ENCODE data around the gene MRFAP1L1. TPM values are rescaled to one million over a fixed set of nuclear protein-coding genes. Genes with fewer than 3 reads are reported as not detected.
"Not testable (repeated sequence)": the region's sequence is repeated elsewhere in the genome, so short reads cannot be mapped to it uniquely, and the experiment has no call there.

MRFAP1L1 gene
- total and polyA plus RNA-seq, 2 donors: 56.0 to 73.1 TPM

- 86% methylated on average over 15 of the region's 15 CpGs for WGBS
Observed at GRCh38 chr4:6728320-6729029, 18.8 kb upstream of the MRFAP1L1 start.

GRCh38 chr4:6727943-6728250 lies 18.2 kb upstream of the MRFAP1L1 start:
- no peak overlapping the region for H3K27ac ChIP-seq (ENCODE audit: low read depth)
- DNase-seq (ENCODE audit: extremely low spot score): no peak
- H3K36me3 ChIP-seq (ENCODE audit: insufficient read depth): no peaks in the 10 kb centered on the region
- no peaks in the 10 kb centered on the region for H3K4me1 ChIP-seq (ENCODE audit: insufficient read depth)
- 79% methylated on average over 3 of the region's 3 CpGs for WGBS
- no peak overlapping the region for H3K4me3 ChIP-seq (ENCODE audit: low read depth, low read length)

More at GRCh38 chr4:6728320-6729029, 18.8 kb upstream of the MRFAP1L1 start:
- H3K4me1 ChIP-seq (ENCODE audit: insufficient read depth): no peaks in the 10 kb centered on the region
- no peaks in the 10 kb centered on the region for H3K36me3 ChIP-seq (ENCODE audit: insufficient read depth)
- no peak for DNase-seq (ENCODE audit: extremely low spot score)
- H3K4me3 ChIP-seq (ENCODE audit: low read depth, low read length): no peak overlapping the region
- no peak overlapping the region for H3K27ac ChIP-seq (ENCODE audit: low read depth)

- no peak overlapping the region for H3K27ac ChIP-seq (ENCODE audit: low read depth)
- no peaks in the 10 kb centered on the region for H3K36me3 ChIP-seq (ENCODE audit: insufficient read depth)
- DNase-seq (ENCODE audit: extremely low spot score): no peak
- no peak overlapping the region for H3K4me3 ChIP-seq (ENCODE audit: low read depth, low read length)
- 76% methylated on average over 31 of the region's 31 CpGs for WGBS
- H3K4me1 ChIP-seq (ENCODE audit: insufficient read depth): no peaks in the 10 kb centered on the region
Observed at GRCh38 chr4:6727081-6727942, 17.6 kb upstream of the MRFAP1L1 start.

GRCh38 chr4:6725427-6725961 lies 15.8 kb upstream of the MRFAP1L1 start:
- H3K36me3 ChIP-seq (ENCODE audit: insufficient read depth); H3K27ac ChIP-seq (ENCODE audit: low read depth); DNase-seq (ENCODE audit: extremely low spot score); H3K4me3 ChIP-seq (ENCODE audit: low read depth, low read length); H3K4me1 ChIP-seq (ENCODE audit: insufficient read depth): not testable (repeated sequence)
- WGBS: 93% methylated on average over 16 of the region's 16 CpGs

- H3K27ac ChIP-seq (ENCODE audit: low read depth): no peak overlapping the region
- H3K4me1 ChIP-seq (ENCODE audit: insufficient read depth): no peaks in the 10 kb centered on the region
- 84% methylated on average over 21 of the region's 21 CpGs for WGBS
- no peaks in the 10 kb centered on the region for H3K36me3 ChIP-seq (ENCODE audit: insufficient read depth)
- no peak overlapping the region for H3K4me3 ChIP-seq (ENCODE audit: low read depth, low read length)
- no peak for DNase-seq (ENCODE audit: extremely low spot score)
Observed at GRCh38 chr4:6724421-6725111, 14.9 kb upstream of the MRFAP1L1 start.

GRCh38 chr4:6723851-6724250 lies 14.2 kb upstream of the MRFAP1L1 start:
- H3K27ac ChIP-seq (ENCODE audit: low read depth): no peak overlapping the region
- DNase-seq (ENCODE audit: extremely low spot score): no peak
- no peak overlapping the region for H3K4me3 ChIP-seq (ENCODE audit: low read depth, low read length)
- no peaks in the 10 kb centered on the region for H3K4me1 ChIP-seq (ENCODE audit: insufficient read depth)
- H3K36me3 ChIP-seq (ENCODE audit: insufficient read depth): no peaks in the 10 kb centered on the region
- WGBS: 88% methylated on average over 8 of the region's 8 CpGs

GRCh38 chr4:6722891-6723290 lies 13.2 kb upstream of the MRFAP1L1 start:
- Histone ChIP-seq H3K4me1 (ENCODE audit: insufficient read depth) (no peaks in the 10 kb centered on the region), H3K27ac (ENCODE audit: low read depth) (no peak overlapping the region), H3K36me3 (ENCODE audit: insufficient read depth) (no peaks in the 10 kb centered on the region), H3K4me3 (ENCODE audit: low read depth, low read length) (no peak overlapping the region)
- no peak for DNase-seq (ENCODE audit: extremely low spot score)
- WGBS: 96% methylated on average over 12 of the region's 12 CpGs

- 97% methylated on average over 10 of the region's 10 CpGs for WGBS
- H3K27ac ChIP-seq (ENCODE audit: low read depth): no peak overlapping the region
- no peaks in the 10 kb centered on the region for H3K36me3 ChIP-seq (ENCODE audit: insufficient read depth)
- no peak overlapping the region for H3K4me3 ChIP-seq (ENCODE audit: low read depth, low read length)
- DNase-seq (ENCODE audit: extremely low spot score): no peak
- no peaks in the 10 kb centered on the region for H3K4me1 ChIP-seq (ENCODE audit: insufficient read depth)
Observed at GRCh38 chr4:6721121-6721520, 11.5 kb upstream of the MRFAP1L1 start.

GRCh38 chr4:6720202-6720699 lies 10.6 kb upstream of the MRFAP1L1 start:
- H3K4me3 ChIP-seq (ENCODE audit: low read depth, low read length): no peak overlapping the region
- H3K4me1 ChIP-seq (ENCODE audit: insufficient read depth): no peaks in the 10 kb centered on the region
- H3K36me3 ChIP-seq (ENCODE audit: insufficient read depth): no peaks in the 10 kb centered on the region
- no peak overlapping the region for H3K27ac ChIP-seq (ENCODE audit: low read depth)
- no peak for DNase-seq (ENCODE audit: extremely low spot score)
- WGBS: 6% methylated on average over 14 of the region's 14 CpGs

- 73% methylated on average over 8 of the region's 8 CpGs for WGBS
- DNase-seq (ENCODE audit: extremely low spot score): no peak
- no peaks in the 10 kb centered on the region for H3K36me3 ChIP-seq (ENCODE audit: insufficient read depth)
- H3K4me3 ChIP-seq (ENCODE audit: low read depth, low read length): no peak overlapping the region
- H3K27ac ChIP-seq (ENCODE audit: low read depth): no peak overlapping the region
- no peaks in the 10 kb centered on the region for H3K4me1 ChIP-seq (ENCODE audit: insufficient read depth)
Observed at GRCh38 chr4:6719611-6720179, 10.0 kb upstream of the MRFAP1L1 start.

- no peak overlapping the region for H3K4me3 ChIP-seq (ENCODE audit: low read depth, low read length)
- H3K27ac ChIP-seq (ENCODE audit: low read depth): no peak overlapping the region
- WGBS: 84% methylated on average over 7 of the region's 7 CpGs
- no peaks in the 10 kb centered on the region for H3K36me3 ChIP-seq (ENCODE audit: insufficient read depth)
- no peaks in the 10 kb centered on the region for H3K4me1 ChIP-seq (ENCODE audit: insufficient read depth)
- DNase-seq (ENCODE audit: extremely low spot score): no peak
Observed at GRCh38 chr4:6718932-6719610, 9.4 kb upstream of the MRFAP1L1 start.

- Histone ChIP-seq H3K4me1 (ENCODE audit: insufficient read depth) (no peaks in the 10 kb centered on the region), H3K36me3 (ENCODE audit: insufficient read depth) (no peaks in the 10 kb centered on the region), H3K4me3 (ENCODE audit: low read depth, low read length) (peak overlapping the region; percentile 73), H3K27ac (ENCODE audit: low read depth) (no peak overlapping the region)
- no peak for DNase-seq (ENCODE audit: extremely low spot score)
- 19% methylated on average over 7 of the region's 7 CpGs for WGBS
Observed at GRCh38 chr4:6716958-6717655, 7.4 kb upstream of the MRFAP1L1 start.
